Astrocyte of the spinal cord (primary cell): ENCODE data around the gene ZNF804B.

Experiments used
- DNase-seq: peaks from one replicate; pipeline ENCODE4 v3.0.0; 2011; ENCODE audit warnings: low read depth, low spot score
- H3K4me3 ChIP-seq: 2 replicates; pipeline ENCODE4 v1.5.1; 2011; ENCODE audit warnings: low read depth, mild to moderate bottlenecking, low read length, moderate library complexity
- CTCF ChIP-seq: IDR thresholded peaks from 2 replicates; pipeline ENCODE4 v1.5.1; 2012; ENCODE audit warnings: low read depth, mild to moderate bottlenecking, low read length, inconsistent platforms
- in situ Hi-C: cut with HindIII; loops from 2 replicates; pipeline ENCODE4 v1.10.0; 2017; ENCODE audit warnings: low sequenced_read_pairs

Gene ZNF804B

GRCh38 chr7:88851220-88851619, 91.7 kb downstream of the ZNF804B start:
- no peak overlapping the region for H3K4me3 ChIP-seq

GRCh38 chr7:88859288-88859687, 99.8 kb downstream of the ZNF804B start:
- in situ Hi-C loops = no loop called here
- TF ChIP-seq CTCF = no peak

More at GRCh38 chr7:88851220-88851619, 91.7 kb downstream of the ZNF804B start:
- TF ChIP-seq CTCF = no peak
- no peak for DNase-seq
- in situ Hi-C loops = no loop called here

GRCh38 chr7:88866265-88866863, 106.9 kb downstream of the ZNF804B start:
- H3K4me3 ChIP-seq = no peak overlapping the region
- in situ Hi-C loops = no loop called here
- no peak for TF ChIP-seq CTCF
- DNase-seq = no peak

More at GRCh38 chr7:88859288-88859687, 99.8 kb downstream of the ZNF804B start:
- no peak for DNase-seq
- H3K4me3 ChIP-seq = no peak overlapping the region

GRCh38 chr7:88867158-88867557, 107.7 kb downstream of the ZNF804B start:
- in situ Hi-C loops = no loop called here
- H3K4me3 ChIP-seq = no peak overlapping the region
- no peak for TF ChIP-seq CTCF
- no peak for DNase-seq

GRCh38 chr7:88868456-88868855, 109.0 kb downstream of the ZNF804B start:
- no peak for DNase-seq
- TF ChIP-seq CTCF = no peak
- H3K4me3 ChIP-seq = no peak overlapping the region
- in situ Hi-C loops = no loop called here

GRCh38 chr7:88881136-88881535, 121.6 kb downstream of the ZNF804B start:
- TF ChIP-seq CTCF = no peak
- in situ Hi-C loops = no loop called here

More at GRCh38 chr7:88881136-88881535, 121.6 kb downstream of the ZNF804B start:
- no peak overlapping the region for H3K4me3 ChIP-seq
- no peak for DNase-seq
